SK-N-SH (cell line): ENCODE measurements around the gene DTNA.

ENCODE experiments used
- EP300 ChIP-seq, 2 experiments: IDR thresholded peaks; 2 replicates each; pipeline versions ENCODE4 v1.4.0 to v1.6.1; 2012; ENCODE audit warnings: borderline replicate concordance in 1 of 2, low read depth in 1 of 2, low read length in 1 of 2
- RAD21 ChIP-seq: IDR thresholded peaks from 2 replicates; pipeline ENCODE4 v1.6.1; 2012; ENCODE audit warnings: mild to moderate bottlenecking, low read length
- TF ChIP-seq, protein P1 (sequence below): IDR thresholded peaks from 2 replicates; pipeline ENCODE4; 2012

- TF ChIP-seq EP300 (IDR thresholded peaks at IDR 0.05; ENCODE audit: borderline replicate concordance in 1 of 2, low read depth in 1 of 2, low read length in 1 of 2) = no peak
- no peak for TF ChIP-seq RAD21
- TF ChIP-seq, protein P1, sequence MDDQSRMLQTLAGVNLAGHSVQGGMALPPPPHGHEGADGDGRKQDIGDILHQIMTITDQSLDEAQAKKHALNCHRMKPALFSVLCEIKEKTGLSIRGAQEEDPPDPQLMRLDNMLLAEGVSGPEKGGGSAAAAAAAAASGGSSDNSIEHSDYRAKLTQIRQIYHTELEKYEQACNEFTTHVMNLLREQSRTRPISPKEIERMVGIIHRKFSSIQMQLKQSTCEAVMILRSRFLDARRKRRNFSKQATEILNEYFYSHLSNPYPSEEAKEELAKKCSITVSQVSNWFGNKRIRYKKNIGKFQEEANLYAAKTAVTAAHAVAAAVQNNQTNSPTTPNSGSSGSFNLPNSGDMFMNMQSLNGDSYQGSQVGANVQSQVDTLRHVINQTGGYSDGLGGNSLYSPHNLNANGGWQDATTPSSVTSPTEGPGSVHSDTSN = no peak
These were observed 10.1 kb downstream of the DTNA start for GRCh38 chr18:34720220-34720619.
